Glomerular visceral epithelial cell (primary cell): ENCODE data around the gene SKA1.
A peak's percentile ranks its signal among the peaks of the same experiment; 100 is the strongest.
"Not testable (repeated sequence)": the region's sequence is repeated elsewhere in the genome, so short reads cannot be mapped to it uniquely, and the experiment has no call there.

Source experiments
- DNase-seq: peaks from one replicate; pipeline ENCODE4 v3.0.0-alpha.2; 2016; ENCODE audit errors: extremely low spot score

SKA1 gene

GRCh38 chr18:50395093-50395492 lies 20.2 kb downstream of the SKA1 start:
- DNase-seq, result no peak

GRCh38 chr18:50396005-50396660 lies 21.3 kb downstream of the SKA1 start:
- DNase-seq, result no peak

- no peak for DNase-seq
These were observed 22.2 kb downstream of the SKA1 start for GRCh38 chr18:50397023-50397422.

GRCh38 chr18:50398099-50398498 lies 23.3 kb downstream of the SKA1 start:
- DNase-seq, result no peak

- DNase-seq, result no peak
These were observed 24.1 kb downstream of the SKA1 start for GRCh38 chr18:50398947-50399346.

- no peak for DNase-seq
These were observed 24.7 kb downstream of the SKA1 start for GRCh38 chr18:50399582-50399981.

GRCh38 chr18:50400438-50400837 lies 25.6 kb downstream of the SKA1 start:
- DNase-seq, result not testable (repeated sequence)

GRCh38 chr18:50401295-50401694 lies 26.4 kb downstream of the SKA1 start:
- no peak for DNase-seq

GRCh38 chr18:50401888-50402287 lies 27.0 kb downstream of the SKA1 start:
- peak; percentile 25 for DNase-seq

- not testable (repeated sequence) for DNase-seq
These were observed 30.1 kb downstream of the SKA1 start for GRCh38 chr18:50404752-50405581.

- no peak for DNase-seq
These were observed 30.9 kb downstream of the SKA1 start for GRCh38 chr18:50405582-50406271.

GRCh38 chr18:50409236-50409635 lies 34.4 kb downstream of the SKA1 start:
- DNase-seq, result no peak

GRCh38 chr18:50410008-50410407 lies 35.2 kb downstream of the SKA1 start:
- no peak for DNase-seq

- no peak for DNase-seq
These were observed 36.0 kb downstream of the SKA1 start for GRCh38 chr18:50410894-50411293.

- not testable (repeated sequence) for DNase-seq
These were observed 42.0 kb downstream of the SKA1 start for GRCh38 chr18:50416832-50417231.

- DNase-seq, result not testable (repeated sequence)
These were observed 42.9 kb downstream of the SKA1 start for GRCh38 chr18:50417705-50418104.

- no peak for DNase-seq
These were observed 43.8 kb downstream of the SKA1 start for GRCh38 chr18:50418650-50419049.

GRCh38 chr18:50422286-50422898 lies 47.5 kb downstream of the SKA1 start:
- no peak for DNase-seq

GRCh38 chr18:50424877-50425690 lies 50.2 kb downstream of the SKA1 start:
- DNase-seq, result no peak

GRCh38 chr18:50427896-50428295 lies 53.0 kb downstream of the SKA1 start:
- no peak for DNase-seq

GRCh38 chr18:50428531-50429206 lies 53.8 kb downstream of the SKA1 start:
- DNase-seq, result no peak
